Testis (tissue), 2 donors: ENCODE measurements around the gene TYW1B.
"Not testable (repeated sequence)": the region's sequence is repeated elsewhere in the genome, so short reads cannot be mapped to it uniquely, and the experiment has no call there.

Experiments
- CTCF ChIP-seq, 3 experiments: fragments of 450-650 bp in 2 of 3; fragments of 200-600 bp in 1 of 3; sonication (generic) in 1 of 3; IDR thresholded peaks; one replicate each; pipeline ENCODE4 v1.5.1; 2016 to 2019; ENCODE audit warnings: antibody characterized with exemption in 3 of 3, mild to moderate bottlenecking in 2 of 3, moderate library complexity in 1 of 3
- POLR2A ChIP-seq: fragments of 450-650 bp; IDR thresholded peaks from one replicate; pipeline ENCODE4 v1.6.1; 2017; ENCODE audit warnings: antibody characterized with exemption, mild to moderate bottlenecking, moderate library complexity

- not testable (repeated sequence) for TF ChIP-seq CTCF (IDR thresholded peaks at IDR 0.05); POLR2A
Observed at GRCh38 chr7:72584576-72584975, 243.4 kb downstream of the TYW1B start.
